Iris pigment epithelial cell (primary cell): ENCODE measurements around the gene TRIM62.

Experiments
- DNase-seq: peaks from one replicate; pipeline ENCODE4 v3.0.0-alpha.2; 2011; ENCODE audit warnings: low read depth

The TRIM62 gene

GRCh38 chr1:33181921-33182341, at the start of gene TRIM62:
TSS of gene TRIM62 (minus strand) at chr1:33182043. CDS start at chr1:33181432, 611 bp downstream.
- DNase-seq: peak; percentile 85

GRCh38 chr1:33231166-33231565, 49.3 kb upstream of the TRIM62 start:
- DNase-seq: peak; percentile 42

- peak; percentile 97 for DNase-seq
Measured at GRCh38 chr1:33228935-33229487, 47.2 kb upstream of the TRIM62 start.

DNA sequence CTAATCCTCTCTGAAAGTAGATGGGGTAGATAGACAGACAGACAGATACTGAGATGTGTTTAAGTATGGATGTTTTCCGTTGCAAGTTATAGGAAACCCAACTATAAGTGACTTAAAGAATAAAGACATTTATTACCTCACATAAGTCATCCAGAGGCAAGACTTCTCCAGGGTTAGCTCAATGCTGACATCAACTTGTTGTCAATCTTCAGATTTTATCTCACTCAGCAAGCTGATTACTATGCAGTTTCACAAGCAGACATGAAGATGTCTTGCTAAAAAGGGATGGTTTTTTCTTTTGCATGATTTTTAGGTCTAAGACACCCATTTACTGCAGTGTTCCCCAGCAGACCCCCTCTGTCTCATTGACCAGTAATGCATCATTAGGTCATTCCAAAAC, 43.7 kb upstream of the TRIM62 start:
- no peak for DNase-seq

DNA sequence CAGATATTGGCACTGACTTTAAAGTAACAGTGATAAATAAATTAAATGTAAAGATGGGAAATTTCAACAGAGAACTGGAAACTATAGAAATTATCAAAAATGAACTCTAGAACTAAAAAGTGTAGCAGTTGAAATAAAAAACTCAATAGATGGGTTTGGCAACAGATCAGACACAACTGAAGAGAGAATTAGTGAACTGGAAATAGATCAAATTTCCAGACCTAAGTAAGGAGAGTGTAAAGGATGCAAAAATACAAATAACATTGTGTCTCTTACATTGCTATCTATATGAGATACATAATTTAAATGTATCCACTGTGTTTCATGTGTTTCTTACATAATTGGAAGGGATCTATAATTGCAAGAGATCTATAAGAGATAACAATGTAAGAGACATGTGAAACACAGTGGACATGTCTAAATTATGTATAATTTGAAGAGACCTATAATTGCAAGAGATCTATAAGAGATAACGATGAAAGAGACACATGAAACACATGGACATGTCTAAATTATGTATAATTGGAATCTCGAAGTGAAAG, 42.4 kb upstream of the TRIM62 start:
- no peak for DNase-seq

- DNase-seq: no peak
Measured at GRCh38 chr1:33222381-33222780, 40.5 kb upstream of the TRIM62 start.

DNA sequence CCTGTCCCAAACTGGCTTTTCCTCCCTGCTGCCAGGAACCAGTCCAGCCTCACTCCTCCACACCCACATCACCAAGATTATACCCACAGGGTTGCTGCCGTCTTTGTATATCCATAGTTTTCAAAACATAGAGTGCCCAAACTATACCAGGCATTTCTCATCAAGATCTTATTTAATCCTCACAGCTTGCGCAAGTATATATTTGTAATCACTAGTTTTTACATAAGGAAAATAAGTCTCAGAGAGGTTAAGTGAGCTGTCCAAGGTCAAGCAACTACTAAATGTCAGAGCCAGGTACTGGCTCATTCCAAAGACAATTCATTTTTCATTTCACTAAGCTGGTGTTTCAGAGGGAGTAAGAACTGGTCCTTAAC, 39.5 kb upstream of the TRIM62 start:
- DNase-seq: peak; percentile 36

- peak; percentile 54 for DNase-seq
Measured at GRCh38 chr1:33220676-33221384, 39.0 kb upstream of the TRIM62 start.

DNA sequence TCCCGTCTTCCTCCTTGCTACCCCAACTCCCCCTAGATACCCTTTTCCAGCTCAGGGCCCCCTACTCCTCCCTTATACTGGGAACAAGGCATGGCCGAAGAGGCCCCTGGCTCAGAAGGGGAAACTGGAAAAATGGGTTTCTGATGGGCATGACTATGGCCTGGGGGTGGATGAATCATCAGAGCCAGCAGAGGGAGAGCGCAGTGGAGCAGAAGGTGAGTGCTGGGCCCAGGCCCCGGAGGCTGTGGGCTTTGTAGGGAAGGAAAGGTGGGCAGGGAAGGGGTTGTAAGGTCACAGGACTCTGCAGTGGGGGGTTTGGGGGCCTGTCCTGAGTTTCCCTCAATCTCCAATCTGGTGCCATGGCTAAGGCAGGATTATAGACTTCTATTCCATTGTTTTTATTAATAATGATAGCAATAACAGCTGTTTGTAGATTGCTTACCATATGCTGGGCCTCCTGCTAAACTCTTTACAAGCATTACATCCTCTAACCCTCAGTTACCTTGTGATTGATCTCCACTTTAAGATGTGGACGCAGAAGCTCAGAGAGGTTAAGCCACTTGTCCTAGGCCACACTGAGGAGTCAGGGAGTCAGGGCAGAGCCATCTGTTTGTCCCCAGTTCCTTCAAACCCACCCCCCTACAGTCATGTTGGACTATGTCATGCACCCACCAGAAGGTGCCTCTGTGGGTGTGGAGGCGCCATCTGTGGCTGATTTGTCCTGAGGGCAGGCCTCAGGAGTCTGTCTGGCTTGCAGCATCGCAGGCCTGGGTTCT, 38.2 kb upstream of the TRIM62 start:
- peak; percentile 55 for DNase-seq

DNA sequence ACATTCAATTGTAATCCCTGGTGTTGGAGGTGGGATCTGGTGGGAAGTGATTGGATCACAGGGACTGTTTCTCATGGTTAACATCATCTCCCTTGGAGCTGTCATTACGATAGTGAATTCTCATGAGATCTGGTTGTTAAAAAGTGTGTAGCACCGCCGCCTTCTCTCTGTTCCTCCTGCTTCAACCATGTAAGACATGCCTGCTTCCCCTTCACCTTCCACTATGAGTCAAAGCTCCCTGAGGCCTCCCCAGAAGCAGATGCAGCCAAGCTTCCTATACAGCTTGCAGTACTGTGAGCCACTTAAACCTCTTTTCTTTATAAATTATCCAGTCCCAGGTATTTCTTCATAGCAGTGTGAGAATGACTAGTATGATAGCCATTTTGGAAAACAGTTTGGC, 30.1 kb upstream of the TRIM62 start:
- DNase-seq: no peak

- no peak for DNase-seq
Measured at GRCh38 chr1:33206340-33206739, 24.5 kb upstream of the TRIM62 start.

GRCh38 chr1:33195556-33195955, 13.7 kb upstream of the TRIM62 start:
- peak; percentile 61 for DNase-seq

DNA sequence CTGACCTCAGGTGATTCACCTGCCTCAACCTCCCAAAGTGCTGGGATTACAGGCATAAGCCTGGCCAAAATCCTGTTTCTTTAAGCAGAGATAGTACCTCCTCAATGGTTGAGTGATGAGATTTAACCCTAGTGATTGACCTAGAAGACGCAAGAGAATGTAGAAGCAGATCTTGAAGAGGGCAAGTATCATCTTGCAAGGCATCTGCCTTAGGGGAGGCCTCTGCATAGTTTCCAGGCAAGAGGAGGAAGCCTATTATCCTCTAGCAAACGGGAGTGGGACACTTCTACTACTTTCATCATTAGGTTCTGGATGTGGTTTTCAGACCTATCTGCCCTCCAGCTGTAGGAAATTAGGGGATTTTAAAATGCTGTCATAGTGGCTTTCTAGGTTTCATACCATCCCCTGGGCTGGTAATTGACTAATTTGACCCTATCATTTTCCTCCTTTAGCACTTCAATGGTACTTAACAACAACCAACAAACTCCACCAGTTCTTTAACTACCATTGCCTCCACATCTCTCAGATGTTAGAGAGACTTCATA, 10.0 kb upstream of the TRIM62 start:
- DNase-seq: no peak

DNA sequence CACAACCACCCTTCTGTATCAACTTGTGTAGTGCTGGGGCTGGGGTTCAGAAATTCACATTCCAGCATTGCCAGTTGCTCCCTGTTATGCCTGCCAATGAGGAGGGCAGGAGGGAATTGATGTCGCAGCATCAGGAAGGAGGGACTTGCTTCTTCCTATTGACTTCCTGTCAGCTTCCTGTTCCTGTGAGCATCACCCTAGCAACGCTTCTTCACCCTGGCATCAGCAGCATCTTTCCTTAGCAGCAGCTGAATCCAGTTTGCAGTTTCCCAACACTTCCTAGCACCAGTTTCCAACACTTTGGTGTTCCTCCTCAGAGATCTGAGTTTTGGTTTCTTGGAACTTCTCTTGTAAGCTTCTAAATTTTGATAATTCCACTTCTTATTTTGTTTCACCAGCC, 8.9 kb upstream of the TRIM62 start:
- DNase-seq: no peak

DNA sequence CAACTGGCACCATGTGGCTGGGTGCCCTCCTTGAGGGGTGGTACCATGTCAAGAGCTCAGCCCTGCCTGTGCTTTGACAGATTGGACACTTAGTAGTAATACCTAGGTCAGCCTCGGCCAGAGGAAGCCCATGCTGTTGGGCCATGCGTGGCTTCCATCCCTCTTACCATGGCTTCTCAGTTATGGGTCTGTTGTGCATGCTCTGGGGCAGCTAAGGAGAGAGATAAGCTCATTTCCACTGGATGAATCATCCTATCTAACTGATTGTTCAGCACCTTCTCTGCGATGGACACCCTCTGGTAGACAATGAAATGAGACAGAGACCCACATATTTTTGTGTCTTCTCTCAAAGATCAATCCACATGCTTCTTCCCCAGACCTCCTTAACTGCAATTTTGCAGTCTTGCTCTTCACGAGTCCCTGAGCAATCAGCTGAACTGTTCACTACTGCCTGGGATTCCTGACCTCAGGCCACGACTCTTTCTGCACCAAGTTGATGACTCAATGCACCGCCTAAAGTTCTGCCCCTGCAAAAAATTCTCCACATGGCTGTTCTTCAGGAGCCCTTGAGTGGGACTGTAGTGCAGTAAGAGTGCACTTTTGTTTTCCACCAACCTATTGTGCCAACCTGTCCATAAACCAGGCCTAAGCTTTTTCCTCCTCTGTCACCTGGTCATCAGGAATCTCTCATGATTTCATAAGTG, 6.9 kb upstream of the TRIM62 start:
- no peak for DNase-seq

- DNase-seq: no peak
Measured at GRCh38 chr1:33186936-33187335, 5.1 kb upstream of the TRIM62 start.

DNA sequence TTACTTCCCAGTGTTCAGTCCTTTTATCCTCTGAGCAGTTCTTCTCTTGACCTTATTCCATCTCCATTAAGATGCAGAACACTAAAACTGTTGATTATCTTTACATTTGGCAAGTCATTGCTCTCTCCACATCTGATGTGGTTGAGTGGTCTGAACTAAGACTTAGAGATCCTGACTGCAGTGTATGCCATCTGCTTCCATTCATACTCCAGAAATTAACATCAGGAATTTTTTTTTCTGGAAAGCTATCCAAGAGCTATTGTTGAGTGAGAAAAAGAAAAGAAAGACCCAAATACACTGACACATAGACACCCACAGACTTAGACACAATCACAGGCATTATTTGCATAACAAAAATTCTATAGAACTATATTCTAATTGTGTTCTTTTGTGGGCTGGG, 3.7 kb upstream of the TRIM62 start:
- no peak for DNase-seq

GRCh38 chr1:33183306-33183705, 1.5 kb upstream of the TRIM62 start:
- DNase-seq: no peak

GRCh38 chr1:33182896-33183295, 1.1 kb upstream of the TRIM62 start:
- DNase-seq: no peak

DNA sequence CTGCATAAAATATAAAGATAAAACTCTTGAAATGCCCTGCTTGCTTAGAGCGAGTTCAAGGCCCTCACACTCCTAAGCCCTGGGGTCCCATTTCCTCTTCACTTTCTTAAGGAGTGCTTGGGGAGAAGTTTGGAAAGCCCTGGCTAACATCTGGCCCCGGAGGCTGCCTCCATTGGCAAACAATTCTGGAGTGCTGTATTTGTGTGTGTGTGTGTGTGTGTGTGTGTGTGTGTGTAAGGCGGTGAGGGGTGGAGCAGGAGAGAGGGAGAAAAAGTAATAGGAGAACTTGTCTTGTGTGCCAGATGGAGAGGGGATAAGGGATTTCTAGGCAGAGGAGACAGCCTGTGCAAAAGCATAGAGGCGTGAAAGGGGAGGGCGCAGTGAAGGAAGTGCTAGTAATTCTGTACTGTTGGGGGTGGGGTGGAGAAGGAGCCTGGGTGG, 578 bp upstream of the TRIM62 start:
- peak; percentile 72 for DNase-seq

DNA sequence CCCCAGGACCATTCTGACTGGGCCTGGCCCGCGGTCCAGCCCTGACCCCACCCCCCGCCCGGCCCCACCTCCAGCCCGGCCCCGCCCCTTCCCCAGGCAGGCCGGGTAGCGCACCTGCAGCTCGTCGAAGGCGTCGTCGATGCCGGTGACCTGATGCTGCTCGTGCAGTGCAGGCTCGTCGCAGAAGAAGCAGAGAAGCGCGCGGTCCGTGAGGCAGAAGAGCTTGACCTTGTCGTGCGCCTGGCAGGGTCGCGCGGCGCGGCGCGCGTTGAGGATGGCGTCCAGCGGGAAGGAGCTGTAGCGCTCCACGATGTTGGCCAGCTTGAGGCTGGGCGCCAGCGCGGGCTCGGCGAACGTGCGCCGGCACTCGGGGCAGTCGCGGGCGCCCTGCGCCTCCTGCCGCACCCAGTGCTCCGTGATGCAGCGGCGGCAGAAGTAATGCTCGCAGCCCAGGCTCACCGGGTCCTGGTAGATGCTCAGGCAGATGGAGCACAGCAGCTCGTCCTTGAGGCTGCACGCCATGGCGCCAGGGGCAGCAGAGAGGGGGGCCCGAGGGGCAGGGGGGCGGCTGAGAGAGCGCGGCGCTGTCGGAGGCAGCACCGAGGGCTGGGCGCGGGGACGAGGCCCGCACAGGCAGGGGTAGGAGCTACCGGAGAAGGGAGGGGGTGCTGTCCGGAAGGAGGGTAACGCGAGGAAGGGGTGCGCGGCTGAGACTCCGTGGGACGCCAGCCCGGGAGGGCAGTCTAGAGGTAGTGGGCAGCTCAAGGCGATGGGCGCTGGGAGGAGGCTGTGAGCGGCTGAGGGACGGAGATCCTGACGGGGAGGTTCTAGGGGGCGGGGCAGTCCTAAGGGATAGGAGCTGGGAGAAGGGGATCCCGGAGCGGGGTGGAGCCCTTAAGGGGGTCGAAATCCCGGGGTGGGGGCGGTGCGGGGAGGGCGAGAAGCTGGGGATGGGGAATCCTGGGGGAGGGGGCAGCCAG, 642 bp downstream of the TRIM62 start:
- DNase-seq: peak; percentile 59
